Activated CD4-positive, alpha-beta memory T cell treated with anti-CD3 and anti-CD28 coated beads for 36 hours (primary cell): Measurements from ENCODE around the gene NUP210. TPM values are rescaled to one million over a fixed set of nuclear protein-coding genes. Genes with fewer than 3 reads are reported as not detected.

Source experiments
- CTCF ChIA-PET: fragments of 350-600 bp; sonication (Branson Sonifier 250); formaldehyde crosslinking; loops from one replicate; lab custom pipeline; 2021; ENCODE audit warnings: antibody characterized with exemption, inconsistent platforms; lab: Charles Lee
- POLR2A ChIA-PET: fragments of 350-600 bp; sonication (Branson Sonifier 250); formaldehyde crosslinking; loops from one replicate; lab custom pipeline; 2021; ENCODE audit warnings: antibody characterized with exemption; lab: Charles Lee
- DNase-seq: peaks from one replicate; pipeline ENCODE4 v3.0.0-alpha.2; 2020
- H3K27ac Mint-ChIP-seq: one replicate; pipeline ENCODE4 v1.8.0; 2021; ENCODE audit warnings: mixed read lengths
- H3K27me3 Mint-ChIP-seq: one replicate; pipeline ENCODE4 v1.8.0; 2021; ENCODE audit warnings: mixed read lengths
- H3K36me3 Mint-ChIP-seq: one replicate; pipeline ENCODE4 v1.8.0; 2021; ENCODE audit warnings: mixed read lengths
- H3K4me1 Mint-ChIP-seq: one replicate; pipeline ENCODE4 v1.8.0; 2021; ENCODE audit warnings: low read depth, mixed read lengths
- H3K4me3 Mint-ChIP-seq: one replicate; pipeline ENCODE4 v1.8.0; 2021; ENCODE audit warnings: mild to moderate bottlenecking, mixed read lengths
- H3K9me3 Mint-ChIP-seq: one replicate; pipeline ENCODE4 v1.8.0; 2021; ENCODE audit warnings: mixed read lengths
- intact Hi-C: fragments of 100-400 bp; cut with micrococcal nuclease; formaldehyde crosslinking; loops from one replicate; pipeline ENCODE4 v1.15.1; 2023
- total RNA-seq, 2 experiments: library from RNA; stranded (reverse); gene quantifications; one replicate each; pipeline ENCODE4 v1.2.3, GENCODE V29; 2021

NUP210 gene
- total RNA-seq, 2 experiments from 2014 or later = 140 to 144 TPM

DNA sequence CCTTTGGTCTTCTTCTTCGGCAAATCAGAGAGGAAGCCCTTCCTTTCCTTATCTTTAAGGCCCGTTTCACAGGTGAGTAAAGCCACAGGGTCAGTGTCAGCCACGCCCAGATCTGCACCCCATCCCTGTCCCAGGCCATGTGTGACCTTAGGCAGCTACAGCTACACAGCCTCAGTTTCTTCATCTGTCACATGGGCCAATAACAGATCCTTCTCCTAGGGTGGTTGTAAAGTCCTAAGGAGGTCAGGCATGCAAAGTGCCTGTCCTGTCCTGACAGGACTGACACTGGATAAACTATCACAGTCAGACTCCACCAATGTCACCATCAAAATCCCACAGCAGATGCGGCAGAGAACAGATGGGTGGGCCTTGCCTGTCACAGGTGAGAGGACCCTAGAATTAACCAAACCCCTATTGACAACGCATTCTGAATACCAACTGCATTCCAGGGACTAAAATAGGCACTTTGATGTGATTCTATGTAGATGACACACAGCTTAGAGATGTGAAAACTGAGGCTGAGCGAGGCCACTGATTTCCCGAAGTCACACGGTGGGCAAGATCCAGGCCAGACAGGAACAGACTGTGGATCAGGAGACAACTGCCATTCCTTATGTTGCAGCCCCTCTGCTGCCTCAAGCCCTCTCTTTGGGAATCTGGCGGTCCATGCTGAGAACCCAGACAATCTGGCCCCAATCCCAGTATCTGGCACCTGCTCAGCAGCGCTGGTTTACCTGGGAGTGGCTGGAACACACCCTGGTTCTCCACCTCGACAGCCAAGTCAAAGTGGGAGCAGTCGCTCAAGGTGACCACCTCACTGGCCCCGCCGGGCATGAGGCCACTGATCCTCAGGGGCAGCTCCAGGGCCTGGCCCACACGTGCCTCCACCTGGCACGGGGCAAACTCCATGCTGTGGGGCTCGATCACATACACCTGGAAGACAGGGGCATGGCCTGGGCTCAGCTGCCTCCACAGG, 48.7 kb downstream of the NUP210 start:
- no peak for DNase-seq
- intact Hi-C loops = no loop called here
- H3K27ac Mint-ChIP-seq = no peak overlapping the region
- H3K4me1 Mint-ChIP-seq = no peaks in the 10 kb centered on the region
- no peak overlapping the region for H3K4me3 Mint-ChIP-seq
- H3K9me3 Mint-ChIP-seq = no peaks in the 10 kb centered on the region
- POLR2A ChIA-PET = no interaction called here
- H3K27me3 Mint-ChIP-seq = no peaks in the 10 kb centered on the region
- CTCF ChIA-PET = no interaction called here
- H3K36me3 Mint-ChIP-seq = peaks cover 27% of the 10 kb centered on the region

DNA sequence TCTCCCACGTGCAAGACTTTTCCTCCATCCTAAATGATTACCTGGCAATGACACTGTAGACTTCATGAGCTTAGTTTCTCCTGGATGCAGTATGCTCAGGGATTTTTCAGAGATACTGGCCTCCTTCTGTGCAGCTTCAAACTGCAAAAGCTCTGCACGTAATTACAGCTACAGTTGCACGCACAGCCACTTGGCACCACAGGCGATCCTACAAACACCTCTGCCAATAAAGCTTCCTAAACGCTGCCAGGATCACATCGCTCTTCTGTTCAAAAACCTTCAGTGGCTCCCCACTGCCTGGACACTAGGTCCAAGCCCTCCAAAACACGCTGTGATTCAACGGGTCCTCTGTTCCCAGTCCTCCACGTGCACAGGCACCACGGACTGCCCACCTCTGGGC, 49.5 kb downstream of the NUP210 start:
- no peaks in the 10 kb centered on the region for H3K27me3 Mint-ChIP-seq
- no peak for DNase-seq
- intact Hi-C loops = no loop called here
- no peak overlapping the region for H3K27ac Mint-ChIP-seq
- ChIA-PET CTCF (no interaction called here), POLR2A (interaction anchor here (1.0 kb wide), 1 partner anchor 9 kb away, joined by 3 read pairs; no protein-coding TSS in a partner anchor)
- no peaks in the 10 kb centered on the region for H3K4me1 Mint-ChIP-seq
- peaks cover 29% of the 10 kb centered on the region for H3K36me3 Mint-ChIP-seq
- H3K4me3 Mint-ChIP-seq = no peak overlapping the region
- H3K9me3 Mint-ChIP-seq = no peaks in the 10 kb centered on the region

DNA sequence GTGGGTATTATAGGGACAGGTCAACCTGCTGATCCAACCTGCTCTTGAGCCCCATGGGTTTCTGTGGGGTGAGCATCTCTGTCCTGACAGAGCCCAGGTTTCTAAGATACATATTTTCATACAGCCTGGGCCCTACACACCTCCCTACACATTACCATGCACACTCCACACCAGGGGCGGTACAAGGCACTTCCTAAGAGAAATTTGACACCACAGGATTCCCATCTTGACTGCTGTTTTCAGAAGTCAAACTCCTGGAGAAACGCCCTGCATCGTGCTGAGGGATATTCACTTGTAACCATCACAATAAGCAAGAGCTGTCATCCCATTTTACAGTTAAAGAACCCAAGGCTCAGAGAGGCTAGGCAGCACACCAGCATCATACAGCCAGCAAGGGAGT, 50.1 kb downstream of the NUP210 start:
- ChIA-PET CTCF (no interaction called here), POLR2A (interaction anchor here (1.0 kb wide), 1 partner anchor 9 kb away, joined by 3 read pairs; no protein-coding TSS in a partner anchor)
- DNase-seq = no peak
- Mint-ChIP-seq H3K4me3 (no peak overlapping the region), H3K4me1 (no peaks in the 10 kb centered on the region), H3K36me3 (peaks cover 28% of the 10 kb centered on the region), H3K27me3 (no peaks in the 10 kb centered on the region), H3K27ac (no peak overlapping the region), H3K9me3 (no peaks in the 10 kb centered on the region)
- intact Hi-C loops = no loop called here

DNA sequence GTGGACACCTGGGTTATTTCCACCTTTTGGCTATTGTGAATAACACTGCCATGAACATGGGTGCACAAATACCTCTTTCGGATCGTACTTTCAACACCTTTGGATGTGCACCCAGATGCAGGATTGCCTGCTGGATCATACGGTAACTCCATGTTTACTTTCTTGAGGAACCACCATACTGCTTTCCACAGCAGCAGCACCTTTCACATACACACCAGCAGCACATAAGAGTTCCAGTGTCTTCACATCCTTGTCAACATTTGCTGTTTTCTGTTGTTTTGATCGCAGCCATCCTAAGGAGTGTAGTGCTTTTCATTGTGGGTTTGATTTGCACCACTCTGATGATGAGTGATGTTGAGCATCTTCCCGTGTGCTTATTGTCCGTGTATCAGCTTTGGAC, 51.3 kb downstream of the NUP210 start:
- Mint-ChIP-seq H3K4me1 (no peaks in the 10 kb centered on the region), H3K27ac (no peak overlapping the region), H3K27me3 (no peaks in the 10 kb centered on the region), H3K36me3 (peaks cover 32% of the 10 kb centered on the region), H3K9me3 (no peaks in the 10 kb centered on the region), H3K4me3 (no peak overlapping the region)
- DNase-seq = no peak
- ChIA-PET POLR2A (no interaction called here), CTCF (interaction anchor here (0.7 kb wide), 1 partner anchor 84 kb away, joined by 3 read pairs; no protein-coding TSS in a partner anchor)
- intact Hi-C loops = no loop called here

DNA sequence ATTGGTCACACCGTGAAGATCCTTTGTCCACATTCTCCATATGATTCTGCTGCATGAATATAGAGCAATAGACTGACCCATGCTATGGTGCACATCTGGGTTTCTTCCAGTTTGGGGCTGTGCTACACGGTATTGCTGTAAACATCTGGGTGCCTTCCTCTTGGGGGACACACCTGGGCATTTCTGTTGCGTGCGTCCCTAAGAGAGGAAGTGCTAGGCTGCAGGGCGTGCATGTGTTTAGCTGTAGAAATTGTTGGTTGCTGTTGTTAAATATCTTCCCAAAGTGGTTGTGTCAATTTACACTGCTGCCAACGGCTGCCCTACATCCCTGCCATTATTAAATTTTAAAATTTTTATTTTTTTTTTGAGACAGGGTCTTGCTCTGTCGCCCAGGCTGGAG, 52.4 kb downstream of the NUP210 start:
- no peak for DNase-seq
- ChIA-PET POLR2A (no interaction called here), CTCF (no interaction called here)
- intact Hi-C loops = no loop called here
- Mint-ChIP-seq H3K27ac (no peak overlapping the region), H3K27me3 (no peaks in the 10 kb centered on the region), H3K36me3 (peaks cover 37% of the 10 kb centered on the region), H3K4me3 (no peak overlapping the region), H3K4me1 (no peaks in the 10 kb centered on the region), H3K9me3 (no peaks in the 10 kb centered on the region)

DNA sequence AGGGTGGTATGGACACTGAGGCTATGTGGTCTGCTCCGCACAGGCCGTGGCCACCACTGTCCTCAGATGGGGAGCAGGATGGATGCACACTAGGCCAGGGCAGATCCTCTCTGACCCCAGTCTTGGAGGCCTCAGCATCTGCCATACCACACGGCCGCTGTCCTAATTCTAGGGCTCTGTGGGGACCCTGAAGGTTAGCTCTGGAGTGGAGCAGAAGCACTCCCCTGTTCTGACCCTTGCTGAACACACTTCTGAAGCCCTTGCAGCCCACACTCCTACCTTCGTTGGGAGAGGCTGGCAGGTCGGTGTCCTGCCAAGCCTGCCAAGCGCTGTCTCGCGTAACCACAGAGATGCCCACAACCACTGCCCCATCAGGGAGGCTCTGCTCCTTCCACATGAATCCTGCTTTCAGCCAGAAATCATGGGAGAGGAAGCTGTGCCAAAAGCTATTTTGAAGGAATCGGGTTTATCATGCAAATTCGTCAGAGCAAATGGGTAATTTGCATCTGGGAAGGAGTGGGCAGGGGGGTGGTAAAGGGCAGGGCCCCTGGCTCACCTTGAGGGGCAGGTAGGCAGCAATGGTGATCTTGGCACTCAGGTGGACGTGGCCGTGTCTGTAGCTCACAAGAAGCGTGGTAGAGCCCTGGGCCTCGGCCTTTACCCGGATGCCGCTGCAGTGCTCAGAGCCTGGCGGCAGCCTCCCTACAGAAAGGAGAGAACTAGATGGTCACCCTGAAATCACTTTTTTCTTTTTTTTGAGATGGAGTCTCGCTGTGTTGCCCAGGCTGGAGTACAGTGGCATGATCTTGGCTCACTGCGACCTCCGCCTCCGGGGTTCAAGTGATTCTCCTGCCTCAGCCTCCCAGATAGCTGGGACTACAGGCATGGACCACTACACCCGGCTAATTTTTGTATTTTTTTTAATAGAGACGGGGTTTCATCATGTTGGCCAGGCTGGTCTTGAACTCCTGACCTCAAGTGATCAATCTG, 54.4 kb downstream of the NUP210 start:
- Mint-ChIP-seq H3K4me1 (no peaks in the 10 kb centered on the region), H3K4me3 (no peak overlapping the region), H3K36me3 (peaks cover 40% of the 10 kb centered on the region), H3K9me3 (no peaks in the 10 kb centered on the region), H3K27me3 (no peaks in the 10 kb centered on the region), H3K27ac (no peak overlapping the region)
- CTCF ChIA-PET = interaction anchor here (1.6 kb wide), 1 partner anchor 86 kb away, joined by 7 read pairs; no protein-coding TSS in a partner anchor
- DNase-seq = no peak
- POLR2A ChIA-PET = no interaction called here
- intact Hi-C loops = no loop called here

DNA sequence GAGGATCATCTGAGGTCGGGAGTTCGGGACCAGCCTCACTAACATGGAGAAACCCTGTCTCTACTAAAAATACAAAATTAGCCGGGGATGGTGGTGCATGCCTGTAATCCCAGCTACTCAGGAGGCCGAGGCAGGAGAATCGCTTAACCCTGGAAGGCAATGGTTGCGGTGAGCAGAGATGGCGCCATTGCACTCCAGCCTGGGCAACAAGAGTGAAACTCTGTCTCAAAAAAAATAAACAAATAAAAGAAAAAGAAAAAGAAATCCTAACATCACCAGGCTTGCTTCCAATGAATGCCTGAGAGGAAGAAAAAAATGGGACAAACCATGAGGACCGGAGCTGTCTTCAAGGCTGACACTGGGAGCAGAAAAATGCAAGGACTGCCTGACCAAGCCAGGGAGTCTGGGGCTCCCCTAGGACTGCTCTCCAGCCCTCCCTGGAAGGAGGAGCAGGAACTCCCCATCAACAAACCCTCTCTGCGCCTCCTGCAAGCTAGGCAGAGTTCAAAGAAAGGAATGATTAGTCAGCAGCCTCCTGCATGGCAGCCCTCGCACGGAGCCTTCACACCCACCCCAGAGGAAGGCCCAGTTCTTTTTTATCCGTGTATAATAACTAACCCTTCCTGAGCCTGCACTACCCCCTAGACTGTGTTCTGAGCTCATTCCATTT, 55.4 kb downstream of the NUP210 start:
- Mint-ChIP-seq H3K36me3 (peaks cover 48% of the 10 kb centered on the region), H3K27me3 (no peaks in the 10 kb centered on the region), H3K4me3 (no peak overlapping the region), H3K4me1 (no peaks in the 10 kb centered on the region), H3K9me3 (no peaks in the 10 kb centered on the region), H3K27ac (no peak overlapping the region)
- DNase-seq = no peak
- intact Hi-C loops = no loop called here
- ChIA-PET CTCF (interaction anchor here (1.6 kb wide), 1 partner anchor 87 kb away, joined by 7 read pairs; no protein-coding TSS in a partner anchor), POLR2A (no interaction called here)

DNA sequence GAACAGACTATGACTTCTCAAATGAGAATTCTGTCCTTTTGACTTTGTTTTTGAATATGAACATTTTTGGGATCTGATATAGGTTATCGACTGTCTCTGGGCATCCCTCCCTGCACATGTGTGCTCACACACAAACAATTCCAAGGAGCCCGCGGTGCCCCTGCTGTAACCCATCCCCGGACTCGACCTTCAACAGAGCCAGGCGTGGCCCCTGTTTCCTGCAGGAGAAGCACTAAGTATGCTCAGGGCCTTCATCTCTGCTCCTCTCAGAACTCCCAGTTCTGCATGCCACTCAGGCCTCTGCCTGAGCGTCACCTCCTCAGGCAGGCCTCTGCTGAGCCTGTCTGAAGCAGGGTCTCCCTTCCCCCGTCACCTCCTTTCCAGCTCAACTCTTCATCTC, 57.6 kb downstream of the NUP210 start:
- peaks cover 57% of the 10 kb centered on the region for H3K36me3 Mint-ChIP-seq
- no peaks in the 10 kb centered on the region for H3K9me3 Mint-ChIP-seq
- CTCF ChIA-PET = interaction anchor here (1.1 to 1.2 kb wide), 3 partner anchors 18 to 98 kb away, joined by 3 read pairs; no protein-coding TSS in a partner anchor
- no peak overlapping the region for H3K27ac Mint-ChIP-seq
- H3K4me1 Mint-ChIP-seq = no peaks in the 10 kb centered on the region
- POLR2A ChIA-PET = no interaction called here
- no peak overlapping the region for H3K4me3 Mint-ChIP-seq
- DNase-seq = no peak
- intact Hi-C loops = no loop called here
- H3K27me3 Mint-ChIP-seq = no peaks in the 10 kb centered on the region

DNA sequence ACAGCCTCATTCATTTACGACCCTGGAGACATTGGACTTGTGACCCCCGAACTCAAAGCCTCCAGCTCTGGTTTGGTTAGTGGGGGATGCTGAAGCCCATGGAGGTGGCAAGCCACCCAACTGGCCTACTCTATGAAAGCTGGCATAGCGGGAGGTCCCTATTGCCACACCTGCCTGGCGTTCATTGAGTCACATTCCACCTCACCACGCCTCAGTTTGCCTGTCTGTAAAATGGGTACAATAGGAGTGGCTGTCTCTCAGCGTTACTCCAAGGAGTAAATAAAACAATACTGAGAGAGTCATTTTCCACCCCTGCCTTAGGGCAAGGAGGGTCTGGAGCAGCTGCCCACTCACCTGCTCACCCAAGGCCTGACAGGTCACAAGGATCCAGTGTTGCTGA, 60.2 kb downstream of the NUP210 start:
- ChIA-PET CTCF (no interaction called here), POLR2A (no interaction called here)
- Mint-ChIP-seq H3K27ac (no peak overlapping the region), H3K4me3 (no peak overlapping the region), H3K36me3 (peaks cover 66% of the 10 kb centered on the region), H3K4me1 (no peaks in the 10 kb centered on the region), H3K27me3 (no peaks in the 10 kb centered on the region), H3K9me3 (no peaks in the 10 kb centered on the region)
- no peak for DNase-seq
- intact Hi-C loops = no loop called here

DNA sequence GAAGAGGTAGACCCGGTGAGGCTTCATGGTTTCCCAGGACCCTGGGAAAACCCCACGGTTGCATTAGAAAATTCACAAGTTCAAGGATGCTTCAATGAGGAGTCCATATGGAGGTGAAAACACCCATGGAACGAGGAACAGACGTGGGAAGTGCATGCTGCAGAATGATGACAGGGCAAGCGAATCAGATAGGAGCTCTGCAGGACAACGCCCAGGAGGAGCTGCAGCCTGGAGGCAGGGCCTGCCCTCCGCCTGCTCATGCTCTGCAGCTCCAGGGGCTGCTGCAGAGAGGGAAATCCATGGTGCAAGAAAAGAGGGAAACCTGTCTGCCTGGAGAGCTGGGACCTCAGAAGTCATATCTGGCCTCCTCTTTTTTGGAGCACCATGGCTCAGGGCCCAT, 61.5 kb downstream of the NUP210 start:
- POLR2A ChIA-PET = interaction anchor here (0.9 kb wide), 1 partner anchor 30 kb away, joined by 3 read pairs; no protein-coding TSS in a partner anchor
- Mint-ChIP-seq H3K27ac (no peak overlapping the region), H3K27me3 (no peaks in the 10 kb centered on the region), H3K36me3 (peaks cover 69% of the 10 kb centered on the region), H3K4me3 (no peak overlapping the region), H3K9me3 (no peaks in the 10 kb centered on the region), H3K4me1 (peaks cover 2% of the 10 kb centered on the region)
- CTCF ChIA-PET = no interaction called here
- DNase-seq = no peak
- intact Hi-C loops = no loop called here

DNA sequence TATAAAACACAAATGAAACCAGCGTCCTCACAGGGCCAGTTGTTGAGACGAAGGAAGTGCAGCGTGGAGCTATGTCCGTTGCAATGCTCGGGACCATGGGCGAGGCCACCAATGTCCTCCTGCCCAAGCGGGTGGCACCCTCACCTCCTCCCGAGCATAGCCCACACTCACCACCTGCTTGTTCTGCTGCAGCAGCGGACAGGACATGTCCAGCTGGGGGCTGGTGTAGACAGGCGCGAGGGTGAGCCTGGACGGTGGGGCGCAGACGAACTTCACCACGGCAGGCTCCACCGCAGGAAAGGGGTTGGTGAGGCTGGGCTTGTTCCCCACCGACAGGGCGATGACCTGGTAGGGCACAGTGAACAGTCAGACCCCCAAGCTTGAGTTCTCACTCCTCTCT, 62.1 kb downstream of the NUP210 start:
- Mint-ChIP-seq H3K27ac (no peak overlapping the region), H3K9me3 (no peaks in the 10 kb centered on the region), H3K4me3 (no peak overlapping the region), H3K27me3 (no peaks in the 10 kb centered on the region), H3K36me3 (peaks cover 72% of the 10 kb centered on the region), H3K4me1 (peaks cover 7% of the 10 kb centered on the region)
- intact Hi-C loops = no loop called here
- POLR2A ChIA-PET = interaction anchor here (0.5 to 0.9 kb wide), 2 partner anchors 29 to 143 kb away, joined by 3 read pairs; no protein-coding TSS in a partner anchor
- no peak for DNase-seq
- CTCF ChIA-PET = no interaction called here
